SK-N-SH (cell line): ENCODE measurements around the gene DDX39B.

Experiments used
- POLR2AphosphoS5 ChIP-seq: IDR thresholded peaks from 2 replicates; pipeline ENCODE4 v1.6.1; 2012; ENCODE audit warnings: low read depth, low read length
- TF ChIP-seq, protein P1 (sequence below): fragments of 200-600 bp; sonication (generic); IDR thresholded peaks from 2 replicates; pipeline ENCODE4 v1.6.1; 2017; ENCODE audit warnings: antibody characterized with exemption, mild to moderate bottlenecking, moderate library complexity

DNA sequence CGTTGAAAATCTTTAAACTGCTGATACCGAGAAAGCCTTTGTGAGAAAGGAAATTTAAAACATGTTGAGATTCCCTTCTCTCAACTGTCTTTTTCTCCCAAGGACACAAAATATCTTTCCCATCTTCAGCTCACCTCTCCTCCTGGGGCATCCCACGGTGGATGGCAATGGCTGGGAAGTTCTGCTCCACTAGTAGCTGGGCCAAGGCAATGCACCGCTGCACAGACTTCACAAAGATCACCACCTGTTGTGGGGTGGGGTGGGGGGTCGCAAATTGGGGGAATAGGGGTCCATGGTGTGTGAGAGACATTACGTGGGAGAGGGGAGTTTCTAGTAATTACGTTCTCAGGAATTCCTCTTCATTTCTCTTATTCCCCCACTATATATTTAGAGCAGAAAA is 10.6 kb downstream of the DDX39B start:
- TF ChIP-seq POLR2AphosphoS5 = no peak
- TF ChIP-seq, protein P1, sequence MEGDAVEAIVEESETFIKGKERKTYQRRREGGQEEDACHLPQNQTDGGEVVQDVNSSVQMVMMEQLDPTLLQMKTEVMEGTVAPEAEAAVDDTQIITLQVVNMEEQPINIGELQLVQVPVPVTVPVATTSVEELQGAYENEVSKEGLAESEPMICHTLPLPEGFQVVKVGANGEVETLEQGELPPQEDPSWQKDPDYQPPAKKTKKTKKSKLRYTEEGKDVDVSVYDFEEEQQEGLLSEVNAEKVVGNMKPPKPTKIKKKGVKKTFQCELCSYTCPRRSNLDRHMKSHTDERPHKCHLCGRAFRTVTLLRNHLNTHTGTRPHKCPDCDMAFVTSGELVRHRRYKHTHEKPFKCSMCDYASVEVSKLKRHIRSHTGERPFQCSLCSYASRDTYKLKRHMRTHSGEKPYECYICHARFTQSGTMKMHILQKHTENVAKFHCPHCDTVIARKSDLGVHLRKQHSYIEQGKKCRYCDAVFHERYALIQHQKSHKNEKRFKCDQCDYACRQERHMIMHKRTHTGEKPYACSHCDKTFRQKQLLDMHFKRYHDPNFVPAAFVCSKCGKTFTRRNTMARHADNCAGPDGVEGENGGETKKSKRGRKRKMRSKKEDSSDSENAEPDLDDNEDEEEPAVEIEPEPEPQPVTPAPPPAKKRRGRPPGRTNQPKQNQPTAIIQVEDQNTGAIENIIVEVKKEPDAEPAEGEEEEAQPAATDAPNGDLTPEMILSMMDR = no peak
